HepG2 (cell line): ENCODE results near the gene PPM1M. TPM values are rescaled to one million over a fixed set of nuclear protein-coding genes. Genes with fewer than 3 reads are reported as not detected.

Source experiments
- ATAC-seq: fragments of 200-7000 bp; cut with Tn5 transposase; 3 replicates; pipeline ENCODE4 v1.9.1; 2020; ENCODE audit warnings: mild to moderate bottlenecking, moderate library complexity
- BruUV-seq: library from RNA; stranded (reverse); fragments of 400-500 nt; replicated peaks from 2 replicates; lab custom pipeline; 2021; lab: Mats Ljungman, UMichigan
- CTCF ChIA-PET: fragments of 300-600 bp; formaldehyde crosslinking; extraction: SDS; loops from one replicate; lab custom pipeline; 2021; ENCODE audit warnings: low total read pairs, inconsistent platforms, low intra/inter-chr PET ratio; lab: Yijun Ruan, JAX
- POLR2A ChIA-PET: fragments of 350-600 bp; sonication (Branson Sonifier 250); formaldehyde crosslinking; loops from one replicate; lab custom pipeline; 2020; ENCODE audit warnings: antibody characterized with exemption, inconsistent platforms; lab: Yijun Ruan, JAX
- DNase-seq: peaks from one replicate; pipeline ENCODE4 v3.0.0-alpha.2; 2015; ENCODE audit warnings: low spot score
- FAIRE-seq: peaks from 3 replicates; lab custom pipeline; 2011; peaks lifted over from hg19 to GRCh38; lab: Jason Lieb, UNC
- H2AFZ ChIP-seq: one replicate; pipeline ENCODE4 v1.6.1; 2011; ENCODE audit warnings: low read length, inconsistent platforms
- H3K27ac ChIP-seq: fragments of 300-600 bp; 3 replicates; pipeline ENCODE4 v1.8.0; 2011; ENCODE audit warnings: mixed run types, mild to moderate bottlenecking, mixed read lengths, low read length, inconsistent platforms; ENCODE audit not compliant: insufficient read depth; ENCODE audit errors: extremely low read length
- H3K27me3 ChIP-seq, 2 experiments: fragments of 200-600 bp in 1 of 2; 2 replicates in 1 of 2; 3 replicates in 1 of 2; pipeline versions ENCODE4 v1.6.0 to v1.8.0; 2011; ENCODE audit warnings: low read length in 2 of 2, mild to moderate bottlenecking in 2 of 2, moderate library complexity in 2 of 2, inconsistent platforms in 1 of 2; ENCODE audit not compliant: insufficient read depth in 2 of 2, control insufficient read depth in 1 of 2
- H3K36me3 ChIP-seq, 2 experiments: fragments of 200-600 bp in 1 of 2; replicated peaks in 1 of 2; 2 replicates in 1 of 2; 3 replicates in 1 of 2; pipeline versions ENCODE4 v1.5.1 to v1.8.0; 2011; ENCODE audit warnings: low read length in 2 of 2, inconsistent platforms in 1 of 2; ENCODE audit not compliant: insufficient read depth in 2 of 2, control insufficient read depth in 1 of 2
- H3K4me1 ChIP-seq: 2 replicates; pipeline ENCODE4 v1.5.1; 2012; ENCODE audit warnings: low read length, inconsistent platforms; ENCODE audit not compliant: insufficient read depth
- H3K4me2 ChIP-seq: 2 replicates; pipeline ENCODE4 v1.6.0; 2011; ENCODE audit warnings: low read depth, low read length, inconsistent platforms
- H3K4me3 ChIP-seq, 3 experiments: fragments of 200-600 bp in 1 of 3; sonication (generic), shearing (Covaris generic) in 1 of 3; replicated peaks in 1 of 3; 2 replicates each; pipeline ENCODE4 v1.5.1; 2011 to 2016; ENCODE audit warnings: low read length in 3 of 3, inconsistent platforms in 2 of 3, low read depth in 2 of 3, mild to moderate bottlenecking in 2 of 3, control low read depth in 1 of 3, mixed read lengths in 1 of 3; ENCODE audit not compliant: insufficient read depth in 1 of 3
- H3K79me2 ChIP-seq: one replicate; pipeline ENCODE4 v1.6.1; 2011; ENCODE audit warnings: low read length, inconsistent platforms; ENCODE audit not compliant: insufficient read depth
- H3K9ac ChIP-seq: 2 replicates; pipeline ENCODE4 v1.6.0; 2011; ENCODE audit warnings: mild to moderate bottlenecking, low read depth, low read length, inconsistent platforms; ENCODE audit not compliant: insufficient read depth
- H3K9me3 ChIP-seq: 2 replicates; pipeline ENCODE4 v1.5.1; 2012; ENCODE audit warnings: mild to moderate bottlenecking, low read length
- H4K20me1 ChIP-seq: 2 replicates; pipeline ENCODE4 v1.6.0; 2011; ENCODE audit warnings: inconsistent platforms, mild to moderate bottlenecking, low read length, moderate library complexity; ENCODE audit not compliant: insufficient read depth
- EEA1 ChIP-seq: sonication (generic); formaldehyde crosslinking; IDR thresholded peaks from 2 replicates; pipeline ENCODE4 v1.5.1; 2020; ENCODE audit warnings: mild to moderate bottlenecking, missing genetic modification reagents, borderline replicate concordance
- FOXJ3 ChIP-seq: sonication (generic); formaldehyde crosslinking; IDR thresholded peaks from 2 replicates; pipeline ENCODE4 v1.4.0; 2020; ENCODE audit warnings: missing genetic modification reagents, mild to moderate bottlenecking, borderline replicate concordance
- HNRNPLL ChIP-seq: fragments of 200-400 bp; formaldehyde crosslinking; IDR thresholded peaks from 2 replicates; pipeline ENCODE4 v1.6.1; 2017; ENCODE audit warnings: mild to moderate bottlenecking, low read depth, low read length; ENCODE audit not compliant: poor library complexity, severe bottlenecking
- PHF20 ChIP-seq: sonication (generic); formaldehyde crosslinking; IDR thresholded peaks from 2 replicates; pipeline ENCODE4 v1.5.0; 2020; ENCODE audit warnings: mild to moderate bottlenecking, missing genetic modification reagents
- RBFOX2 ChIP-seq: fragments of 200-400 bp; formaldehyde crosslinking; IDR thresholded peaks from 2 replicates; pipeline ENCODE4 v1.6.1; 2017; ENCODE audit warnings: low read depth, mild to moderate bottlenecking, low read length
- RBM39 ChIP-seq: fragments of 200-400 bp; formaldehyde crosslinking; IDR thresholded peaks from one replicate; pipeline ENCODE4 v1.6.1; 2018; ENCODE audit warnings: antibody characterized with exemption, mild to moderate bottlenecking, low read depth, low read length; ENCODE audit not compliant: poor library complexity, severe bottlenecking
- SRSF1 ChIP-seq: fragments of 200-400 bp; formaldehyde crosslinking; optimal IDR thresholded peaks from 2 replicates; pipeline ENCODE3; 2017; ENCODE audit warnings: mild to moderate bottlenecking, low read depth, low read length, moderate library complexity
- TCF12 ChIP-seq, 2 experiments: fragments of 450-650 bp in 1 of 2; sonication (generic) in 1 of 2; formaldehyde crosslinking in 1 of 2; IDR thresholded peaks; 2 replicates each; pipeline versions ENCODE4 v1.6.1 to v1.8.0; 2017 to 2022; ENCODE audit warnings: antibody characterized with exemption in 1 of 2, mild to moderate bottlenecking in 1 of 2, missing genetic modification reagents in 1 of 2, moderate library complexity in 1 of 2
- TMF1 ChIP-seq: sonication (generic); formaldehyde crosslinking; IDR thresholded peaks from 2 replicates; pipeline ENCODE4 v1.8.1; 2022; ENCODE audit warnings: low read depth, missing genetic modification reagents
- ZNF691 ChIP-seq: sonication (generic); formaldehyde crosslinking; IDR thresholded peaks from 2 replicates; pipeline ENCODE4 v1.4.0; 2020; ENCODE audit warnings: missing genetic modification reagents, low read depth, mild to moderate bottlenecking, borderline replicate concordance
- ZNF724P ChIP-seq: sonication (generic); formaldehyde crosslinking; IDR thresholded peaks from 2 replicates; pipeline ENCODE4 v1.8.0; 2022; ENCODE audit warnings: missing genetic modification reagents, borderline replicate concordance
- ZNF737 ChIP-seq: sonication (generic); formaldehyde crosslinking; IDR thresholded peaks from 2 replicates; pipeline ENCODE4 v1.5.0; 2020; ENCODE audit warnings: missing genetic modification reagents, mild to moderate bottlenecking, borderline replicate concordance
- WGBS: methylation state at CpG from one replicate; pipeline ENCODE4 v1.1.6; 2017; ENCODE audit warnings: low lambda C conversion rate; 5-methylcytosine and 5-hydroxymethylcytosine counted together
- in situ Hi-C: cut with HindIII; loops from 2 replicates; pipeline ENCODE4 v1.10.0; 2017; ENCODE audit warnings: low pct_unique_long_range_greater_than_20kb; ENCODE audit not compliant: extremely low pct_ligation_motif_present
- intact Hi-C: fragments of 100-400 bp; cut with micrococcal nuclease; formaldehyde crosslinking; loops from one replicate; pipeline ENCODE4 v1.10.0; 2022; ENCODE audit not compliant: unreplicated experiment
- polyA plus RNA-seq, 8 experiments: library from polyadenylated mRNA; depleted of rRNA in 3 of 8; stranded (reverse) in 7 of 8; unstranded in 1 of 8; fragments of >200 nt; fragmentation: Illumina TruSeq in 4 of 8; extraction: Trizol in 4 of 8; gene quantifications; 2 replicates each; pipeline versions ENCODE4 v1.2.1 to v1.2.3, GENCODE V29; 2011 to 2016; ENCODE audit warnings: low read depth in 4 of 8, missing spikeins in 1 of 8, mixed read lengths in 1 of 8; ENCODE audit not compliant: insufficient read depth in 1 of 8
- total RNA-seq, 5 experiments: library from RNA; depleted of rRNA; stranded (reverse); fragments of >200 nt; fragmentation: Illumina TruSeq; extraction: Trizol; gene quantifications; 2 replicates each; pipeline ENCODE4 v1.2.3, GENCODE V29; 2016; ENCODE audit warnings: low read depth in 1 of 5
- TF ChIP-seq, protein P1 (sequence below): sonication (generic); formaldehyde crosslinking; IDR thresholded peaks from 2 replicates; pipeline ENCODE4 v1.4.0; 2020; ENCODE audit warnings: mild to moderate bottlenecking, missing genetic modification reagents
- TF ChIP-seq, protein P2 (sequence below): sonication (generic); formaldehyde crosslinking; IDR thresholded peaks from 2 replicates; pipeline ENCODE4 v1.9.0; 2022; ENCODE audit warnings: missing genetic modification reagents, mild to moderate bottlenecking, borderline replicate concordance
- TF ChIP-seq, protein P3 (sequence below): sonication (generic); formaldehyde crosslinking; IDR thresholded peaks from 2 replicates; pipeline ENCODE4 v1.5.1; 2020; ENCODE audit warnings: mild to moderate bottlenecking, missing genetic modification reagents, moderate library complexity

PPM1M gene
- total and polyA plus RNA-seq, 2 of the 13 experiments (the other 11 are each of a cell fraction or from before 2014, with no cell fraction given) = 2.5 to 5.9 TPM

DNA sequence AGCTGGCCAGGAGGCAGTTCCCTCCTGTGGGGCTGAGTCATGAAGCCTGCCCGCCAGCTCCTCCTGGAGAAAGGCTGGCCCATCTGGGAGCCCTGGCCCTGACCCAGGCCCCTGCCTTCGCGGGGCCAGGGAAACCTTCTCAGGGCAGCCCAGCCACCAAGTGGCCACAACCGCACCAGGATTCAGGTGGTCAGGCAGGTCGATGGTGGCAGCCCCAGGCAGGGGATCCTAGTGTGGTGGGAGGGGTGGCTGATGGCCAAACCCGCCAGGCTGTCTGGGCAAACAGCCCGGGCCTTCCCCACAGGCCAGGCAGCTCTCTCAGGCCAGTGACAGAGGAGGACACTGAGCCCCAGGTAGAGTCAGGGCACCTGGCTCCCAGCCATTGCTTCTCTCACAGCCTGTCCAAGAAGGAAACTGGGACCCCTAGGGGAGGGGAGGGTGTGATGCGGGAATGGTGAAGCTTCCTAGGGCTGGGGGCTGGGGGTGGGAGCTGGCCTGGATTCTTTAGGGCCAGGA lies 7.8 kb upstream of the PPM1M start:
- no peak for FAIRE-seq
- CTCF ChIA-PET = no interaction called here
- peak; percentile 49 for TF ChIP-seq SRSF1
- TF ChIP-seq RBM39 = peak; percentile 27
- TF ChIP-seq EEA1 (CRISPR knock-in tag) = no peak
- TF ChIP-seq ZNF724P (CRISPR knock-in tag) = peak; percentile 45; the same call in 1 of the 2 replicates
- TF ChIP-seq HNRNPLL = peak; percentile 29
- TF ChIP-seq PHF20 (CRISPR knock-in tag) = peak; percentile 4; the same call in 1 of the 2 replicates
- TF ChIP-seq TCF12 (IDR thresholded peaks at IDR 0.05) = no peak
- 0 out of 2 replicates have a peak, but pooled peaks have one; percentile 47 for TF ChIP-seq TCF12 (CRISPR knock-in tag; IDR thresholded peaks at IDR 0.05)
- TF ChIP-seq, protein P1, sequence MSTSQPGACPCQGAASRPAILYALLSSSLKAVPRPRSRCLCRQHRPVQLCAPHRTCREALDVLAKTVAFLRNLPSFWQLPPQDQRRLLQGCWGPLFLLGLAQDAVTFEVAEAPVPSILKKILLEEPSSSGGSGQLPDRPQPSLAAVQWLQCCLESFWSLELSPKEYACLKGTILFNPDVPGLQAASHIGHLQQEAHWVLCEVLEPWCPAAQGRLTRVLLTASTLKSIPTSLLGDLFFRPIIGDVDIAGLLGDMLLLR = no peak
- peak; percentile 38; the same call in 1 of the 2 replicates for TF ChIP-seq RBFOX2
- TF ChIP-seq ZNF737 (CRISPR knock-in tag) = 0 out of 2 replicates have a peak, but pooled peaks have one; percentile 42
- TF ChIP-seq FOXJ3 (CRISPR knock-in tag) = no peak
- TF ChIP-seq, protein P2, sequence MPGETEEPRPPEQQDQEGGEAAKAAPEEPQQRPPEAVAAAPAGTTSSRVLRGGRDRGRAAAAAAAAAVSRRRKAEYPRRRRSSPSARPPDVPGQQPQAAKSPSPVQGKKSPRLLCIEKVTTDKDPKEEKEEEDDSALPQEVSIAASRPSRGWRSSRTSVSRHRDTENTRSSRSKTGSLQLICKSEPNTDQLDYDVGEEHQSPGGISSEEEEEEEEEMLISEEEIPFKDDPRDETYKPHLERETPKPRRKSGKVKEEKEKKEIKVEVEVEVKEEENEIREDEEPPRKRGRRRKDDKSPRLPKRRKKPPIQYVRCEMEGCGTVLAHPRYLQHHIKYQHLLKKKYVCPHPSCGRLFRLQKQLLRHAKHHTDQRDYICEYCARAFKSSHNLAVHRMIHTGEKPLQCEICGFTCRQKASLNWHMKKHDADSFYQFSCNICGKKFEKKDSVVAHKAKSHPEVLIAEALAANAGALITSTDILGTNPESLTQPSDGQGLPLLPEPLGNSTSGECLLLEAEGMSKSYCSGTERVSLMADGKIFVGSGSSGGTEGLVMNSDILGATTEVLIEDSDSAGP (CRISPR knock-in tag) = peak; percentile 58; the same call in 1 of the 2 replicates
- TF ChIP-seq ZNF691 (CRISPR knock-in tag) = 0 out of 2 replicates have a peak, but pooled peaks have one; percentile 5
- peak; percentile 51; the same call in 1 of the 2 replicates for TF ChIP-seq TMF1 (CRISPR knock-in tag)
- TF ChIP-seq, protein P3, sequence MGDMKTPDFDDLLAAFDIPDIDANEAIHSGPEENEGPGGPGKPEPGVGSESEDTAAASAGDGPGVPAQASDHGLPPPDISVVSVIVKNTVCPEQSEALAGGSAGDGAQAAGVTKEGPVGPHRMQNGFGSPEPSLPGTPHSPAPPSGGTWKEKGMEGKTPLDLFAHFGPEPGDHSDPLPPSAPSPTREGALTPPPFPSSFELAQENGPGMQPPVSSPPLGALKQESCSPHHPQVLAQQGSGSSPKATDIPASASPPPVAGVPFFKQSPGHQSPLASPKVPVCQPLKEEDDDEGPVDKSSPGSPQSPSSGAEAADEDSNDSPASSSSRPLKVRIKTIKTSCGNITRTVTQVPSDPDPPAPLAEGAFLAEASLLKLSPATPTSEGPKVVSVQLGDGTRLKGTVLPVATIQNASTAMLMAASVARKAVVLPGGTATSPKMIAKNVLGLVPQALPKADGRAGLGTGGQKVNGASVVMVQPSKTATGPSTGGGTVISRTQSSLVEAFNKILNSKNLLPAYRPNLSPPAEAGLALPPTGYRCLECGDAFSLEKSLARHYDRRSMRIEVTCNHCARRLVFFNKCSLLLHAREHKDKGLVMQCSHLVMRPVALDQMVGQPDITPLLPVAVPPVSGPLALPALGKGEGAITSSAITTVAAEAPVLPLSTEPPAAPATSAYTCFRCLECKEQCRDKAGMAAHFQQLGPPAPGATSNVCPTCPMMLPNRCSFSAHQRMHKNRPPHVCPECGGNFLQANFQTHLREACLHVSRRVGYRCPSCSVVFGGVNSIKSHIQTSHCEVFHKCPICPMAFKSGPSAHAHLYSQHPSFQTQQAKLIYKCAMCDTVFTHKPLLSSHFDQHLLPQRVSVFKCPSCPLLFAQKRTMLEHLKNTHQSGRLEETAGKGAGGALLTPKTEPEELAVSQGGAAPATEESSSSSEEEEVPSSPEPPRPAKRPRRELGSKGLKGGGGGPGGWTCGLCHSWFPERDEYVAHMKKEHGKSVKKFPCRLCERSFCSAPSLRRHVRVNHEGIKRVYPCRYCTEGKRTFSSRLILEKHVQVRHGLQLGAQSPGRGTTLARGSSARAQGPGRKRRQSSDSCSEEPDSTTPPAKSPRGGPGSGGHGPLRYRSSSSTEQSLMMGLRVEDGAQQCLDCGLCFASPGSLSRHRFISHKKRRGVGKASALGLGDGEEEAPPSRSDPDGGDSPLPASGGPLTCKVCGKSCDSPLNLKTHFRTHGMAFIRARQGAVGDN (CRISPR knock-in tag) = peak; percentile 81

More for the DNA sequence above, 7.8 kb upstream of the PPM1M start:
- ATAC-seq (peak; percentile 48), DNase-seq (no peak)
- Histone ChIP-seq H3K9me3 (no peaks in the 10 kb centered on the region), H3K79me2 (peaks cover 29% of the 10 kb centered on the region), H3K27ac (peak overlapping the region; percentile 68), H3K4me1 (peaks cover 47% of the 10 kb centered on the region), H3K4me3 (peak overlapping the region; percentile 79 to 100 (median 98); a peak in 5 of 6 replicates), H3K27me3 (no peaks in the 10 kb centered on the region; a peak in 1 of 5 replicates), H2AFZ (no peak overlapping the region), H3K4me2 (peak overlapping the region; percentile 80), H4K20me1 (peaks cover 13% of the 10 kb centered on the region; the same call in 1 of the 2 replicates), H3K36me3 (peaks cover 4 to 16% of the 10 kb centered on the region in 2 experiments), H3K9ac (peak overlapping the region; percentile 89)
- POLR2A ChIA-PET = interaction anchor here (0.7 to 5.9 kb wide), 27 partner anchors 8 to 298 kb away, joined by 3 to 126 read pairs (median 5); partner anchors contain the start of genes ABHD14B, ACY1, GLYCTK and POC1A
- intact Hi-C loops (loop anchor here (5.0 kb wide), 1 partner anchor 50 kb away; the partner anchor contains the start of gene GLYCTK), in situ Hi-C loops (no loop called here)
- WGBS = 0% methylated on average over 1 of the region's 8 CpGs
- BruUV-seq = no TSS peak
